ENCODE results near the gene ZFP36. TPM values are rescaled to one million over a fixed set of nuclear protein-coding genes. Genes with fewer than 3 reads are reported as not detected.
A peak's percentile ranks its signal among the peaks of the same experiment; 100 is the strongest.

ZFP36 gene
- total RNA-seq, 1 experiment from 2014 or later: 414 TPM

DNA sequence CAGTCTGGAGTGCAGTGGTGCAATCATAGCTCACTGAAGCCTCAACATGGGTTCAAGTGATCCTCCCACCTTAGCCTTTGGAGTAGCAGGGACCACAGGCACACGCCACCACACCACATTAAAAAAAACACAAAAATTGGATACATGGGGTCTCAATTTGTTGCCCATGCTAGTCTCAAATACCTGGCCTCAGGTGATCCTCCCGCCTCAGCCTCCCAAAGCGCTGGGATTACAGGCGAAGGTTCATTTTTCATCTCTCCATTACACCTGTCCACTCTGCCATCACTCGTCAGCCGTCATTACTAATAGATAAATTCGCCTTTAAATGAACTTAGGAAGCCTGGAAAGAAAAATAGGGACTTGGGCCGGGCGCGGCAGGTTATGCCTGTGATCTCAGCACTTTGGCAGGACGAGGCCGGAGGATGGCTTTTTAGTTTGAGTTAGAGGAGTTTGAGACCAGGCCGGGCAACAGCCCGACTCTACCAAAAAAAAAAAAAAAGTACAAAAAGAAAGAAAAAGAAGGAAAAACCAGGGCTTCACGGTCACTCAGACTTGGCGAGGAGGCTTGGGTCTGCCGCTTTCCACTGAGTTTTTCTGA lies 38.0 kb downstream of the ZFP36 start:
- Histone ChIP-seq H3K27ac (ENCODE audit: low read length) (peak overlapping the region; percentile 85), H3K36me3 (ENCODE audit: control insufficient read depth, insufficient read depth, low read length) (peaks cover 13% of the 10 kb centered on the region), H3K4me1 (ENCODE audit: control insufficient read depth, insufficient read depth, low read length) (peaks cover 40% of the 10 kb centered on the region), H3K27me3 (ENCODE audit: control insufficient read depth, insufficient read depth, low read length) (no peaks in the 10 kb centered on the region), H3K9me3 (ENCODE audit: control insufficient read depth, insufficient read depth, low read depth, low read length) (no peaks in the 10 kb centered on the region), H3K4me3 (ENCODE audit: low read depth in 2 of 2, low read length in 2 of 2) (peak overlapping the region; percentile 34 to 56)
- in situ Hi-C loops (cut with HindIII; ENCODE audit: low pct_unique_long_range_greater_than_20kb, low sequenced_read_pairs): no loop called here
- ATAC-seq: no peak
- ChIA-PET CTCF (interaction anchor here (0.6 to 4.6 kb wide), 23 partner anchors 9 to 526 kb away, joined by 3 to 36 read pairs (median 7); partner anchors contain the start of genes DLL3, EID2B, PLEKHG2 and PSMC4), POLR2A (interaction anchor here (0.5 to 9.0 kb wide), 40 partner anchors 11 to 835 kb away, joined by 3 to 254 read pairs (median 7); partner anchors contain the start of genes DLL3, EID2B, FBL and RPS16)
- intact Hi-C loops (cut with micrococcal nuclease; ENCODE audit: unreplicated experiment): no loop called here
- DNase-seq (ENCODE audit: low read depth, low spot score): no peak
- TF ChIP-seq POLR2AphosphoS5 (IDR thresholded peaks at IDR 0.05; ENCODE audit: low read depth, low read length): no peak
- TF ChIP-seq SIN3A (IDR thresholded peaks at IDR 0.05; ENCODE audit: borderline replicate concordance, insufficient read depth, low read depth, low read length): no peak
- BruUV-seq (replicated peaks): TSS peak; percentile 98

DNA sequence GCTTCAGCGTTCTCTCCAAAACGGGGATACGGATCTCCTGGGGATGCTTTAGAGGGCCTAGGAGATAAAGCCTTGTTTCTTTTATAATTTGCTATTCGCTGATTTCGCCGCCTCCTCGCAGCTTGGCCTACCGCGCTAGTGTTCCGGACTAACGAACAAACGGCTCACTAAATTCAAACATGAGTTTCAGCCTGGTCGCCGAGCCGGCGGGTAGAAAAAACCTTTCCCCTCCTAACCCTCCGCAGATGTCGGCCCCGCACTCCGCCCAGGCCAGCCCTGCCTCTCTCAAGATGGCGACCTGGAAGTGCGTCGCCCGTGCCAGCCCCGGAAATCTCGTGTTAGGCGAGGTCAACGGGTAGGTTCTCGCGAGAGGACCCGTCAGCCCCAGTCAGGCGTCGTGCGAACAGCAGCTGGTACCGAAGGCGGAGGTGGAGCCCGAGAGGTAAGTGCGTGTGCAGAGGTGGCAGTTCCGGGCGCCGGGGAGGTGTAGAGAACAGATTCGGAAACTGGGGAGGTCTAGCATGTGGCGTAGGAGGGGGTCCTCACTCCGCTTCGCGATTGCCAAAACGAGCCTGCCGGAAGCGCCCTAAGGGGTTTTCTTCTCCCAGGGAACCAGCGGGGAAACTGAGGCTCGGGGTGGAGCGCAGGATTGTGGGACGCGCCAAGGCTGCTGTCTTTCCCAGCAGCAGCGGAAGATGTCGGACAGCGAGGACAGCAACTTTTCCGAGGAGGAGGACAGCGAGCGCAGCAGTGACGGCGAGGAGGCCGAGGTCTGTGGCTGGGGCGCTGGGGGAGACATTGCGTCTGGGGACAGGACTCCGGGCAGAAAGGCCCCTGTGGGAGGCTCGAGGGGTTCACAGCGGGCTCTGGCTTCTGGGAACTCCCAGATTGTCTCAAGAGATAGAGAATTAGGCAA lies 38.8 kb downstream of the ZFP36 start, which contains the start of gene SUPT5H:
Gene SUPT5H (plus strand): TSS at position 387 of the 916 bp plus-strand sequence. CDS start 309 bp downstream, at position 696.
- ATAC-seq (peak; percentile 94), DNase-seq (ENCODE audit: low read depth, low spot score) (peak; percentile 100)
- Histone ChIP-seq H3K9me3 (ENCODE audit: control insufficient read depth, insufficient read depth, low read depth, low read length) (no peaks in the 10 kb centered on the region), H3K36me3 (ENCODE audit: control insufficient read depth, insufficient read depth, low read length) (peaks cover 13% of the 10 kb centered on the region), H3K4me3 (ENCODE audit: low read depth in 2 of 2, low read length in 2 of 2) (peak within 1 kb of the TSS; percentile 34 to 56), H3K27ac (ENCODE audit: low read length) (peak within 1 kb of the TSS; percentile 85), H3K27me3 (ENCODE audit: control insufficient read depth, insufficient read depth, low read length) (no peaks in the 10 kb centered on the region), H3K4me1 (ENCODE audit: control insufficient read depth, insufficient read depth, low read length) (peaks cover 32% of the 10 kb centered on the region)
- ChIA-PET CTCF (interaction anchor here (0.6 to 4.6 kb wide), 15 partner anchors 10 to 181 kb away, joined by 3 to 36 read pairs (median 5); partner anchors contain the start of genes DLL3, EID2B and RPS16), POLR2A (interaction anchor here (0.5 to 9.0 kb wide), 36 partner anchors 12 to 447 kb away, joined by 3 to 254 read pairs (median 6); partner anchors contain the start of genes DLL3, EID2B, FBL and MED29)
- intact Hi-C loops (cut with micrococcal nuclease; ENCODE audit: unreplicated experiment) (no loop called here), in situ Hi-C loops (cut with HindIII; ENCODE audit: low pct_unique_long_range_greater_than_20kb, low sequenced_read_pairs) (no loop called here)
- TF ChIP-seq TCF7L2 (IDR thresholded peaks at IDR 0.05; ENCODE audit: low read depth, low read length) (no peak), SIN3A (IDR thresholded peaks at IDR 0.05; ENCODE audit: borderline replicate concordance, insufficient read depth, low read depth, low read length) (no peak), POLR2AphosphoS5 (IDR thresholded peaks at IDR 0.05; ENCODE audit: low read depth, low read length) (no peak)
- TF ChIP-seq, protein P1, sequence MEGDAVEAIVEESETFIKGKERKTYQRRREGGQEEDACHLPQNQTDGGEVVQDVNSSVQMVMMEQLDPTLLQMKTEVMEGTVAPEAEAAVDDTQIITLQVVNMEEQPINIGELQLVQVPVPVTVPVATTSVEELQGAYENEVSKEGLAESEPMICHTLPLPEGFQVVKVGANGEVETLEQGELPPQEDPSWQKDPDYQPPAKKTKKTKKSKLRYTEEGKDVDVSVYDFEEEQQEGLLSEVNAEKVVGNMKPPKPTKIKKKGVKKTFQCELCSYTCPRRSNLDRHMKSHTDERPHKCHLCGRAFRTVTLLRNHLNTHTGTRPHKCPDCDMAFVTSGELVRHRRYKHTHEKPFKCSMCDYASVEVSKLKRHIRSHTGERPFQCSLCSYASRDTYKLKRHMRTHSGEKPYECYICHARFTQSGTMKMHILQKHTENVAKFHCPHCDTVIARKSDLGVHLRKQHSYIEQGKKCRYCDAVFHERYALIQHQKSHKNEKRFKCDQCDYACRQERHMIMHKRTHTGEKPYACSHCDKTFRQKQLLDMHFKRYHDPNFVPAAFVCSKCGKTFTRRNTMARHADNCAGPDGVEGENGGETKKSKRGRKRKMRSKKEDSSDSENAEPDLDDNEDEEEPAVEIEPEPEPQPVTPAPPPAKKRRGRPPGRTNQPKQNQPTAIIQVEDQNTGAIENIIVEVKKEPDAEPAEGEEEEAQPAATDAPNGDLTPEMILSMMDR (IDR thresholded peaks at IDR 0.05): no peak
- TF ChIP-seq, protein P2, sequence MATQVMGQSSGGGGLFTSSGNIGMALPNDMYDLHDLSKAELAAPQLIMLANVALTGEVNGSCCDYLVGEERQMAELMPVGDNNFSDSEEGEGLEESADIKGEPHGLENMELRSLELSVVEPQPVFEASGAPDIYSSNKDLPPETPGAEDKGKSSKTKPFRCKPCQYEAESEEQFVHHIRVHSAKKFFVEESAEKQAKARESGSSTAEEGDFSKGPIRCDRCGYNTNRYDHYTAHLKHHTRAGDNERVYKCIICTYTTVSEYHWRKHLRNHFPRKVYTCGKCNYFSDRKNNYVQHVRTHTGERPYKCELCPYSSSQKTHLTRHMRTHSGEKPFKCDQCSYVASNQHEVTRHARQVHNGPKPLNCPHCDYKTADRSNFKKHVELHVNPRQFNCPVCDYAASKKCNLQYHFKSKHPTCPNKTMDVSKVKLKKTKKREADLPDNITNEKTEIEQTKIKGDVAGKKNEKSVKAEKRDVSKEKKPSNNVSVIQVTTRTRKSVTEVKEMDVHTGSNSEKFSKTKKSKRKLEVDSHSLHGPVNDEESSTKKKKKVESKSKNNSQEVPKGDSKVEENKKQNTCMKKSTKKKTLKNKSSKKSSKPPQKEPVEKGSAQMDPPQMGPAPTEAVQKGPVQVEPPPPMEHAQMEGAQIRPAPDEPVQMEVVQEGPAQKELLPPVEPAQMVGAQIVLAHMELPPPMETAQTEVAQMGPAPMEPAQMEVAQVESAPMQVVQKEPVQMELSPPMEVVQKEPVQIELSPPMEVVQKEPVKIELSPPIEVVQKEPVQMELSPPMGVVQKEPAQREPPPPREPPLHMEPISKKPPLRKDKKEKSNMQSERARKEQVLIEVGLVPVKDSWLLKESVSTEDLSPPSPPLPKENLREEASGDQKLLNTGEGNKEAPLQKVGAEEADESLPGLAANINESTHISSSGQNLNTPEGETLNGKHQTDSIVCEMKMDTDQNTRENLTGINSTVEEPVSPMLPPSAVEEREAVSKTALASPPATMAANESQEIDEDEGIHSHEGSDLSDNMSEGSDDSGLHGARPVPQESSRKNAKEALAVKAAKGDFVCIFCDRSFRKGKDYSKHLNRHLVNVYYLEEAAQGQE (IDR thresholded peaks at IDR 0.05; ENCODE audit: insufficient read depth in 1 of 2, low read depth in 2 of 2, low read length in 1 of 2): no peak
- BruUV-seq (replicated peaks): TSS peak; percentile 91
